MM.1S (cell line): ENCODE results near the gene EVI5.

Source experiments
- DNase-seq: peaks from one replicate; pipeline ENCODE4 v3.0.0-alpha.2; 2015
- H2AFZ ChIP-seq: fragments of 300-600 bp; sonication (generic); 2 replicates; pipeline ENCODE4 v1.6.0; 2016; ENCODE audit warnings: antibody characterized with exemption, low read length
- H3F3A ChIP-seq: fragments of 300-600 bp; sonication (generic); 2 replicates; pipeline ENCODE4 v1.6.1; 2016; ENCODE audit warnings: mild to moderate bottlenecking, antibody characterized with exemption, low read length, moderate library complexity, mixed read lengths; ENCODE audit not compliant: insufficient read depth
- H3K27ac ChIP-seq: fragments of 300-600 bp; sonication (generic); 2 replicates; pipeline ENCODE4 v1.5.1; 2016; ENCODE audit warnings: mild to moderate bottlenecking, low read length
- H3K27me3 ChIP-seq: fragments of 300-600 bp; sonication (generic); replicated peaks from 2 replicates; pipeline ENCODE4 v1.6.0; 2016; ENCODE audit warnings: low read length; ENCODE audit not compliant: insufficient read depth
- H3K36me3 ChIP-seq: fragments of 300-600 bp; sonication (generic); replicated peaks from 2 replicates; pipeline ENCODE4 v1.6.1; 2016; ENCODE audit warnings: mild to moderate bottlenecking, low read length, mixed read lengths; ENCODE audit not compliant: insufficient read depth
- H3K4me1 ChIP-seq: fragments of 300-600 bp; sonication (generic); 2 replicates; pipeline ENCODE4 v1.6.1; 2016; ENCODE audit warnings: low read length, mixed read lengths
- H3K4me2 ChIP-seq: fragments of 300-600 bp; sonication (generic); 2 replicates; pipeline ENCODE4 v1.6.0; 2016; ENCODE audit warnings: low read depth, low read length
- H3K4me3 ChIP-seq: fragments of 300-600 bp; sonication (generic); 2 replicates; pipeline ENCODE4 v1.5.1; 2016; ENCODE audit warnings: low read length, mixed read lengths
- H3K79me2 ChIP-seq: fragments of 300-600 bp; sonication (generic); 2 replicates; pipeline ENCODE4 v1.6.1; 2016; ENCODE audit warnings: mixed run types, low read length, mixed read lengths
- H3K9ac ChIP-seq: fragments of 300-600 bp; sonication (generic); 2 replicates; pipeline ENCODE4 v1.6.1; 2016; ENCODE audit warnings: low read length, mixed read lengths
- H3K9me2 ChIP-seq: fragments of 300-600 bp; sonication (generic); replicated peaks from 2 replicates; pipeline ENCODE4 v1.6.1; 2016; ENCODE audit warnings: mild to moderate bottlenecking, low read length, mixed read lengths; ENCODE audit not compliant: insufficient read depth
- H3K9me3 ChIP-seq: fragments of 300-600 bp; sonication (generic); replicated peaks from 2 replicates; pipeline ENCODE4 v1.6.1; 2016; ENCODE audit warnings: mild to moderate bottlenecking, low read length, mixed read lengths; ENCODE audit not compliant: insufficient read depth
- H4K20me1 ChIP-seq: fragments of 300-600 bp; sonication (generic); 2 replicates; pipeline ENCODE4 v1.6.1; 2016; ENCODE audit warnings: mild to moderate bottlenecking, low read length, moderate library complexity, mixed read lengths; ENCODE audit not compliant: insufficient read depth
- CTCF ChIP-seq: fragments of 300-600 bp; sonication (generic); IDR thresholded peaks from 2 replicates; pipeline ENCODE4 v1.5.1; 2016; ENCODE audit warnings: antibody characterized with exemption, low read length, mixed read lengths
- EZH2 ChIP-seq: fragments of 300-600 bp; sonication (generic); optimal IDR thresholded peaks from 2 replicates; pipeline ENCODE3; 2017; ENCODE audit warnings: low read depth, mild to moderate bottlenecking, antibody characterized with exemption, low read length, mixed read lengths
- EZH2phosphoT487 ChIP-seq: fragments of 300-600 bp; sonication (generic); IDR thresholded peaks from 2 replicates; pipeline ENCODE4 v1.6.1; 2018; ENCODE audit warnings: antibody characterized with exemption, low read length

Gene EVI5

GRCh38 chr1:92739669-92740524 lies 45.0 kb downstream of the EVI5 start:
- Histone ChIP-seq H3K9ac (no peak overlapping the region), H2AFZ (no peak overlapping the region), H3K9me3 (no peaks in the 10 kb centered on the region), H3K9me2 (no peaks in the 10 kb centered on the region), H3K36me3 (no peaks in the 10 kb centered on the region), H3K4me2 (no peak overlapping the region), H3F3A (no peaks in the 10 kb centered on the region), H3K79me2 (no peaks in the 10 kb centered on the region), H3K27me3 (no peaks in the 10 kb centered on the region), H3K4me3 (no peak overlapping the region), H3K27ac (no peak overlapping the region), H3K4me1 (no peaks in the 10 kb centered on the region), H4K20me1 (no peaks in the 10 kb centered on the region)
- TF ChIP-seq CTCF: no peak
- TF ChIP-seq EZH2phosphoT487: no peak
- no peak for TF ChIP-seq EZH2
- no peak for DNase-seq

- no peak overlapping the region for H3K9ac ChIP-seq
- DNase-seq: no peak
Measured at GRCh38 chr1:92736395-92736794, 48.5 kb downstream of the EVI5 start.

DNA sequence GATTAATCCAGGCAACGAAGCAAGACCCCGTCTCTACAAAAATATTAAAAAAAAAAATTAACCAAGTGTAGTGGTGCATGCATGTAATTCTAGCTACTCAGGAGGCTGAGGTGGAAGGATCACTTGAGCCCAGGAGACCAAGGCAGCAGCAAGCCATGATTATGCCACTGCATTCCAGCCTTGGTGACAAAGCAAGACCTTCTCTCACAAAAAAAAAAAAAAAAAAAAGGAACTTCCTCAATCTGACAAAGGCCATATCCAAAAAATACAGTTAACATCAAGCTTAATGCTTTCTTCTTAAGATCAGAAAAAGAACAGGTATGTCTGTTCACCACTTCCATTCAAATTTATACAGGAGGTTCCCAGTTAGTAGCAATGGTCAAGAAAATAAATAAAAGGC lies 54.4 kb downstream of the EVI5 start:
- Histone ChIP-seq H3F3A (no peaks in the 10 kb centered on the region), H3K9ac (no peak overlapping the region), H3K27me3 (no peaks in the 10 kb centered on the region), H3K9me3 (no peaks in the 10 kb centered on the region), H3K4me3 (no peak overlapping the region), H4K20me1 (no peaks in the 10 kb centered on the region), H3K27ac (no peak overlapping the region), H3K79me2 (no peaks in the 10 kb centered on the region), H3K9me2 (no peaks in the 10 kb centered on the region), H2AFZ (no peak overlapping the region), H3K4me2 (no peak overlapping the region), H3K36me3 (no peaks in the 10 kb centered on the region), H3K4me1 (no peaks in the 10 kb centered on the region)
- TF ChIP-seq EZH2phosphoT487 (no peak), CTCF (no peak), EZH2 (no peak)
- no peak for DNase-seq

More at GRCh38 chr1:92736395-92736794, 48.5 kb downstream of the EVI5 start:
- Histone ChIP-seq H3K4me2 (no peak overlapping the region), H3K79me2 (no peaks in the 10 kb centered on the region), H3K27ac (no peak overlapping the region), H3K9me2 (no peaks in the 10 kb centered on the region), H3K27me3 (no peaks in the 10 kb centered on the region), H3K4me1 (no peaks in the 10 kb centered on the region), H3K9me3 (no peaks in the 10 kb centered on the region), H4K20me1 (no peaks in the 10 kb centered on the region), H2AFZ (no peak overlapping the region), H3K4me3 (no peak overlapping the region), H3F3A (no peaks in the 10 kb centered on the region), H3K36me3 (no peaks in the 10 kb centered on the region)
- no peak for TF ChIP-seq EZH2phosphoT487
- TF ChIP-seq CTCF: no peak
- no peak for TF ChIP-seq EZH2
